ENCODE measurements around the gene SMIM41. TPM values are rescaled to one million over a fixed set of nuclear protein-coding genes. Genes with fewer than 3 reads are reported as not detected.

Gene SMIM41
- total RNA-seq, 2 experiments from 2014 or later = not detected

DNA sequence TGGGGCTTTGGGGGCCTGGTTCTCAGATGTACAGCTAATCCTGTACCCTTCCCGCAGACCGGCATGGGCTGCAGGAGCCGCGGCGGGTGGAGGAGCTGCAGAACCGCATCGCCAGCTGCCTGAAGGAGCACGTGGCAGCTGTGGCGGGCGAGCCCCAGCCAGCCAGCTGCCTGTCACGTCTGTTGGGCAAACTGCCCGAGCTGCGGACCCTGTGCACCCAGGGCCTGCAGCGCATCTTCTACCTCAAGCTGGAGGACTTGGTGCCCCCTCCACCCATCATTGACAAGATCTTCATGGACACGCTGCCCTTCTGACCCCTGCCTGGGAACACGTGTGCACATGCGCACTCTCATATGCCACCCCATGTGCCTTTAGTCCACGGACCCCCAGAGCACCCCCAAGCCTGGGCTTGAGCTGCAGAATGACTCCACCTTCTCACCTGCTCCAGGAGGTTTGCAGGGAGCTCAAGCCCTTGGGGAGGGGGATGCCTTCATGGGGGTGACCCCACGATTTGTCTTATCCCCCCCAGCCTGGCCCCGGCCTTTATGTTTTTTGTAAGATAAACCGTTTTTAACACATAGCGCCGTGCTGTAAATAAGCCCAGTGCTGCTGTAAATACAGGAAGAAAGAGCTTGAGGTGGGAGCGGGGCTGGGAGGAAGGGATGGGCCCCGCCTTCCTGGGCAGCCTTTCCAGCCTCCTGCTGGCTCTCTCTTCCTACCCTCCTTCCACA is 20.7 kb upstream of the SMIM41 start:
- no peak for DNase-seq (ENCODE audit: low spot score)

DNA sequence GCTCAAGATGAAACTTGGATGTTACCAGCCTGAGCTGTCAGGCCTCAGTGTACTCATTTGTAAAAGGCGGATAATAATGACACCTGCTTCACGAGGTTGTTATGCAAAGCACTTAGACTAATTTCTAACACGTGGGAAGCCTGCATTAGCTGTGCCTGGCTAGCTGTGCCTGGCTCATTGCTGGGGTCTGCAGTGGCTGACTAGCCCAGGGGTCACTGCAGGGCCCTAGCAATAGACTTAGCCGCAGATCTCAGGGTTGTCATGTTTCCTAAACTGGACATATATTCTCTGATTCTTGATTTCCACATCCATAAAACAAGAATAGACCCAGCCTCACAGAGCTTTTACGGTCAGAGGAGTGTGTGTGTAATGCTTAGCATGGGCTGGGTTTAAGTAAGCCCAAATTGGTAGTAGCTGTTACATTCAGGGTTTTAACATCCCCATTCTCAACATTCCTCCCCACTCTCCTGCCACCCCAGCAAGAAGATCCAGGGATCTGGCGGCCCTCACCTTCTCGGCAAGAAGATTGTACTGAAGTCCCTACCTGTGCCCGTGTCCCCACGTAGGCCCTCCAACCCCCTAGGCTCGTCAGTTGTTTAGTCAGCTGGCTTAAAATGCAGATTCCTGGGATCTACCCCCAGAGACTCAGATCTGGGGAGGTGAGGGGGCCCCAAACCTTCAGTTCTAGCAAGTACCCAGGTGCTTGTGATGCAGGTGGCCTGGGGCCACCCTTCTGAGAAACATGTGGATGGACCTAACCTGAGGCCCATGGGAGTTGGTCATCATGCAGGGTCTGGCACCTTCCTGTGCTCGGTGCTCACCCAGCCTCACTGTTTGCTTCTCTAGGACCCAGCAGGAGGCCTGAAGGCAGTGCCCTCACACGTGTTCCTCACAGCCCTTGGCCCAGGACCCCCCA is 19.7 kb upstream of the SMIM41 start:
- Histone ChIP-seq H3K4me3 (ENCODE audit: low read depth, low read length, poor library complexity, severe bottlenecking) (no peak overlapping the region), H3K9me2 (ENCODE audit: insufficient read depth, low read length) (no peaks in the 10 kb centered on the region), H3K4me2 (ENCODE audit: low read length) (peak overlapping the region; percentile 39), H3K79me2 (ENCODE audit: insufficient read depth, low read depth, low read length) (no peaks in the 10 kb centered on the region), H3K4me1 (ENCODE audit: insufficient read depth, low read length, poor library complexity, severe bottlenecking) (peaks cover 19% of the 10 kb centered on the region), H4K20me1 (ENCODE audit: insufficient read depth, low read length) (no peaks in the 10 kb centered on the region), H3K27ac (ENCODE audit: low read depth, low read length, poor library complexity, severe bottlenecking) (peak overlapping the region; percentile 44), H2AFZ (ENCODE audit: low read length) (no peak overlapping the region), H3K36me3 (ENCODE audit: insufficient read depth, low read length) (peaks cover 26% of the 10 kb centered on the region), H3K9me3 (ENCODE audit: low read length) (no peaks in the 10 kb centered on the region)
- intact Hi-C loops (cut with micrococcal nuclease; ENCODE audit: unreplicated experiment) = no loop called here
- peak; percentile 68 for DNase-seq (ENCODE audit: low spot score)
- BruUV-seq (replicated peaks) = no TSS peak
- ChIA-PET POLR2A (interaction anchor here (0.7 to 2.0 kb wide), 6 partner anchors 8 to 34 kb away, joined by 3 to 7 read pairs (median 4); partner anchors contain the start of gene ATG101), CTCF (ENCODE audit: unreplicated experiment) (interaction anchor here (0.6 to 1.0 kb wide), 2 partner anchors 9 to 27 kb away, joined by 3 to 9 read pairs; no protein-coding TSS in a partner anchor)
- TF ChIP-seq EZH2phosphoT487 (IDR thresholded peaks at IDR 0.05; ENCODE audit: borderline replicate concordance, low read depth, low read length) (no peak), CTCF (conservative IDR thresholded peaks at IDR 0.05; ENCODE audit: low read length) (no peak)

More for the DNA sequence above, 20.7 kb upstream of the SMIM41 start:
- Histone ChIP-seq H3K36me3 (ENCODE audit: insufficient read depth, low read length) (peaks cover 32% of the 10 kb centered on the region), H3K9me2 (ENCODE audit: insufficient read depth, low read length) (no peaks in the 10 kb centered on the region), H4K20me1 (ENCODE audit: insufficient read depth, low read length) (no peaks in the 10 kb centered on the region), H3K27ac (ENCODE audit: low read depth, low read length, poor library complexity, severe bottlenecking) (peak overlapping the region; percentile 44), H3K9me3 (ENCODE audit: low read length) (no peaks in the 10 kb centered on the region), H3K4me3 (ENCODE audit: low read depth, low read length, poor library complexity, severe bottlenecking) (no peak overlapping the region), H3K4me1 (ENCODE audit: insufficient read depth, low read length, poor library complexity, severe bottlenecking) (peaks cover 19% of the 10 kb centered on the region), H3K79me2 (ENCODE audit: insufficient read depth, low read depth, low read length) (no peaks in the 10 kb centered on the region), H2AFZ (ENCODE audit: low read length) (no peak overlapping the region), H3K4me2 (ENCODE audit: low read length) (0 out of 2 replicates have a peak overlapping the region, but pooled peaks have one; percentile 18)
- BruUV-seq (replicated peaks) = TSS peak; percentile 80
- ChIA-PET POLR2A (interaction anchor here (1.1 to 2.0 kb wide), 4 partner anchors 9 to 33 kb away, joined by 3 to 7 read pairs (median 4); partner anchors contain the start of gene ATG101), CTCF (ENCODE audit: unreplicated experiment) (no interaction called here)
- TF ChIP-seq EZH2phosphoT487 (IDR thresholded peaks at IDR 0.05; ENCODE audit: borderline replicate concordance, low read depth, low read length) (no peak), CTCF (conservative IDR thresholded peaks at IDR 0.05; ENCODE audit: low read length) (no peak)
- intact Hi-C loops (cut with micrococcal nuclease; ENCODE audit: unreplicated experiment) = no loop called here
